Frontal cortex (tissue), 4 donors: ENCODE measurements around the gene TRIM52. TPM values are rescaled to one million over a fixed set of nuclear protein-coding genes. Genes with fewer than 3 reads are reported as not detected.
"Not testable (repeated sequence)": the region's sequence is repeated elsewhere in the genome, so short reads cannot be mapped to it uniquely, and the experiment has no call there.

Source experiments
- DNase-seq, 2 donors: peaks; one replicate each; pipeline ENCODE4 v3.0.0; 2012; ENCODE audit warnings: low spot score in 2 of 2
- FAIRE-seq: peaks from 2 replicates; lab custom pipeline; 2012; peaks lifted over from hg19 to GRCh38; lab: Jason Lieb, UNC
- total RNA-seq: library from RNA; depleted of rRNA; stranded (reverse); fragments of >200 nt; gene quantifications from one replicate; pipeline ENCODE4 v1.2.3, GENCODE V29; 2014
- donor health status: control.
- donor health status: control.
- donor health status: control.

TRIM52 gene
- total RNA-seq: 9.8 TPM

GRCh38 chr5:181260720-181261319 is at the start of gene TRIM52:
TSS of gene TRIM52 (minus strand) at chr5:181261143. CDS start at chr5:181260813, 330 bp downstream.
- FAIRE-seq (no peak), DNase-seq (peak; percentile 79 to 82)

DNA sequence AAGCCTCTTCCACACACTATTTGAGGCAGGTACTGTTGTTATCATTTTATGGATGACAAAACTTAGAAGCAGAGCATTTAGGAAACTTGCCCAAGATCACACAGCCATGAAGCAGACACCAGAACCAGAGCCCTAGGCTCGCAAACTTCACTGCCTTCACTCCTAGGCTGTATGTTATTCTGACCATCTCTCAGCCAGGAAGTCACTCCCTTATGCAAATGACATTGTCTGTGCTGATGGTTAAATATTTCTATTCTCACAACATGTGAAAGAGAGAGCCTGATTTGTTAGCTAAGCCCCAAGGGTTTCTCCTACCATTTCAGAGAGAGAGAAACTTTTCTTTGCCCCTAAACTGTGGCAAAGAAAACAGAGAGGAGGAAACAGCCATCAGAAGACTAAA is 26.4 kb upstream of the TRIM52 start:
- not testable (repeated sequence) for FAIRE-seq, DNase-seq

- DNase-seq, FAIRE-seq: not testable (repeated sequence)
Observed at GRCh38 chr5:181285962-181286705, 25.2 kb upstream of the TRIM52 start.

DNA sequence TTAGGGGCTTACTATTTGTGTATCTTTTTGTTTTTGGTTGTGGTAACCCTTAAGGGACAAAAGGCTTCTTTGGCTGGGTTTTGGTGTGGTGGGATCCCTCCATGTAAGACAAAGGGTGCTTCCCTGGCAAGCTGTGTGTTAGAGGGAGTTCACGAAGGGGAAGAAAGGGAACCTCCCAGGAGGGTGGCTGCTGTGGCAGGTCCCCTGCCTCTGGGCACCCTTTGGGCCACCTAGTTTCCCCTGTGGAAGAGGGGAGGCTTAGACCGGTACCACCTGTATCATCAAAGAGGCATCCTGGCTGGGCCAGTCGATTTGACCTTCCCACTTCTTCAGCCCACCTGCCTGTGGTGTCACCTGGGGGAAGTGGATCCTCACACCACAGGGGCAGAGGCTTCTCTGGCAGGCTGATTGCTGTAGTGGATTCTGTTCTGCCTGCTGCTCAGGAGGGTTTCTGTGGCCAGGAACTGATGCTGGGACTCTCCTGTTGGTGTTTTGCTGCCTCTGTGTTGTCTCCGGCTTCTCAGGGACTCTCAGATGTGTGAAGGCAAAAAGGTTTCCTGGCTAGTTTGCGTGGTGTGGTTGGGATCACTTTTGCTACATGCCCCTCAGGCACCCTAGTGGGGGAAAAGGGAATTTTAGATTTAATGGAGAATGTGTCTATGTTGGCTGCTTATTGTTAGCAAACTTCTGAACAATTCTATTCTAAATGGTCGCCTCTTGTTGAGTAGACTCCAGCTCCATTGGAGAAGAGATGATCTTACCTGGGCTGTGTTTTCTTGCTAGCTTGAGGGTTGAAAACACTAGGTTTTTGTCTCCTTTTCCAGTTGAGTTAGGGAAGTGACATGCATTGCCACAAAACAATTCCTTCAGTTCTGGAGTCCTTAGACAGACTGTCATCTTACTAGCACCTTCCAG is 23.2 kb upstream of the TRIM52 start:
- FAIRE-seq, DNase-seq: not testable (repeated sequence)

- FAIRE-seq (no peak), DNase-seq (no peak)
Observed at GRCh38 chr5:181283347-181283746, 22.4 kb upstream of the TRIM52 start.

DNA sequence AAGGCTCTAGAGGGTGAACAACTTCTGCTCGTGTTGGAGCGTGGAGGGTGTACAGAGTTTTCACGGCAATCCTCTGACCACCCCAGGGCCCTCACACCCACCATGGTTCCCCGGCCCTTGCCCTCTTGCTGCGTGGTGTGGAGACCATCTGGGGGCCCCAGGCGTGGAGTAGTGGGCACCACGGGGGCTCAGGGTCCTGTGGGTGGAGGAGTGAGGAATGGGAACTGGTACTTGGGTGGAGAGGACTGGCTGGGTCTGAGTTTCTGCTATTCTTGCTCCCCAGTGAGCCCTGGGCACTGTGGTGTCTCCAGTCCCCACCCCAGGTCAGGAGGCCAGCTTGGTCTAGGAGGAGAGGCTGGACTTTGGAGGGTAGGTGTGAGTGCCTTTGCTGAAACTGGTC is 21.9 kb upstream of the TRIM52 start:
- no peak for DNase-seq
- no peak for FAIRE-seq

DNA sequence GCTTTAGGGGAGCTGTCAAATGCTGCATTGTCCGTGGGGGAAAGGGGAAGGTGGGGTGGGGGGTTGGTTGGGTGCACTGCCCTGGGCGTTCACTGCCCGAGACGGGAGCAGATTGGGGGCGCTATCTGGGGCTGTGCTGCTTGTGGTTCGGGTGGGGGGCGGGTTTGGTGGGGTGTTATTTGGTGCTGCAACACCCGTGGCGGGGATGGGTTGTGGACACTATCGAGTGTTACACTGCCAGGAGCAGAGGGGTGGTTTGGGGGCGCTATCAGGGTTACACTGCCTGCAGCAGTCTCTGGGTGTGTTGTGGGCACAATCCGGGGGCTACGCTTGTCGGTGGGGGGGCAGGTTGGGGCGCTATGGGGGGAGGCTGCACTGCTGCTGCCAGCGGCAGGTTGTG is 21.5 kb upstream of the TRIM52 start:
- FAIRE-seq, DNase-seq: not testable (repeated sequence)

DNA sequence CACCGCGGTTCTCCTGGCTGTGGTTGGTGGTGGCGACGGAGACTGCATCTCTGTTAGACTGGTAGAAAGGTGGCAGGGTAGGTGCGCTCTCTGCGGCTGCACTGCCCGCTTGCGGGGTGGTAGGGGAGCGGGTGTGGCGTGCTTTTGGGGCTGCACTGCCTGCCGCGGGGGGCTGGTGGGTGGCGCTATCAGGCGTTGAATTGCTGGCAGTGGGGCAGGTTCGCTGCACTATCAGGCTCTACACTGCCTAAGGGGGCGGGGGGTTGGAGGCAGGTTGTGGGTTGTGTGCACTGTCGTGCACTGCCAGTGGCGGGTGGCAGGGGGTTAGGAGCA is 21.0 kb upstream of the TRIM52 start:
- FAIRE-seq (no peak), DNase-seq (no peak)

- no peak for FAIRE-seq
- DNase-seq: no peak
Observed at GRCh38 chr5:181281077-181281983, 20.4 kb upstream of the TRIM52 start.

- FAIRE-seq (no peak), DNase-seq (no peak)
Observed at GRCh38 chr5:181280251-181280762, 19.4 kb upstream of the TRIM52 start.

DNA sequence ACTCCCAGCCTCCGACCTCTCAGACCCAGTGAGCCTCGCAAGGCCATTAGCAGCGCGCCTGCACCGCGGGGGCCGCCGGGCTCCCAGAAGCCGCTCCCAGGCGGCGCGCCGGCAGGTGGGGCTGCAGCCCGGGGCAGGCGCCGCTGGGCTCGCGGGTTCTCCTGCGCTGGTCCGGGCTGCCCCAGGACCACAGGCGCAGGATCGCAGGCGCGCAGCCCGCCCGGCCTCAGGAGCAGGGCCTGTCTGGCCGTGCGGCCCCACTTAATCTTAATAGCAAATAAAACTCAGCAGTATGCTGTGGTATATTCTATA is 12.4 kb upstream of the TRIM52 start:
- not testable (repeated sequence) for DNase-seq, FAIRE-seq

- no peak for FAIRE-seq
Observed at GRCh38 chr5:181271081-181271480, 10.1 kb upstream of the TRIM52 start.

DNA sequence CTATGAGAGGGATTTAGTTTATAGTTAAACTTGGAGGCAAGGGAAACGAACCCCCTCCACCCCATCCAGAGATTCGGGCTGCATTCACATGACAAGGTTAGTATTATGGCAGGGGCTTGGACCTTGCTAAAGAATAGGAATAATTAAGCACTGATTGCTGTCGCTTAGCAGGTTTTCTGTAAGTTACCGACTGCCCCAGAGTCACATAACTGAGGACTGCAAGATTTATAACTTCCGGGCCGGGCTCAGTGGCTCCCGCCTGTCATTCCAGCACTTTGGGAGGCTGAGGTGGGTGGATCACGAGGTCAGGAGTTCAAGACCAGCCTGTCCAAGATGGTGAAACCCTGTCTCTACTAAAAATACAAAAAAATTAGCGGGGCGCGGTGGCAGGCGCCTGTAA is 7.0 kb upstream of the TRIM52 start:
- DNase-seq, FAIRE-seq: not testable (repeated sequence)

More at GRCh38 chr5:181271081-181271480, 10.1 kb upstream of the TRIM52 start:
- no peak for DNase-seq

DNA sequence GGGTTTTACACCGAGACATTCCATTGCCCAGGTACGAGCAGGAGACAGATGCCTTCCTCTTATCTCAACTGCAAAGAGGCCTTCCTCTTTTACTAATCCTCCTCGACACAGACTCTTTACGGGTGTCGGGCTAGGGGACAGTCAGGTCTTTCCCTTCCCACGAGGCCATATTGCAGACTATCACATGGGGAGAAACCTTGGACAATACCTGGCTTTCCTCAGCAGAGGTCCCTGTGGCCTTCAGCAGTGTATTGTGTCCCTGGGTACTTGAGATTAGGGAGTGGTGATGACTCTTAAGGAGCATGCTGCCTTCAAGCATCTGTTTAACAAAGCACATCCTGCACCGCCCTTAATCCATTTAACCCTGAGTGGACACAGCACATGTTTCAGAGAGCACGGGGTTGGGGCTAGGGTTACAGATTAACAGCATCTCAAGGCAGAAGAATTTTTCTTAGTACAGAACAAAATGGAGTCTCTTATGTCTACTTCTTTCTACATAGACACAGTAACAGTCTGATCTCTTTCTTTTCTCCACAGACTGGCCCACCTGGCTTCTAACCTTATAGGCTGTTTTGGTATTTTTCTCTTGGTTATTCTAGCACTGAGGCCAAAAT is 6.5 kb upstream of the TRIM52 start:
- not testable (repeated sequence) for FAIRE-seq

GRCh38 chr5:181265092-181265671 is 4.2 kb upstream of the TRIM52 start:
- DNase-seq: no peak
- no peak for FAIRE-seq

More for the DNA sequence above, 6.5 kb upstream of the TRIM52 start:
- DNase-seq: not testable (repeated sequence)

DNA sequence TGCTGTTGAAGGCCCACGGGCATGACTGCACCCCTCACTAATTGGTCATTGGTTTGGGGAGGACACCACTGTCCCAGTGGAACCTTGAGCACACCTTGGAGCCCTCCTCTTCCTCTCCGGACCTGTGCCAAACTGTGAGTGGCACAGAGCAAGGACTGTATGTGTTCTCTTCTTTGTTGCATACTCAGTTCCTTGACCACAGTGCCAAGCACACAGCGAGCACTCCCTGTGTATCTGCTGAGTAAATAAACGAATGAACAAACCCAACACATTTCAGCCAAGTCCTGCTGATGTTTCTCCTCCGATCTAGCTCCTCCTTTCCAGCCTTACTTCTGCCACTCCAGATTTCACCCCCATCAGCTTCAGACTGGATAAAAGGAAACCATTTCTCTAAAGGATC is 2.7 kb upstream of the TRIM52 start:
- FAIRE-seq (no peak), DNase-seq (no peak)

- FAIRE-seq: no peak
- DNase-seq: peak; percentile 49 to 62
Observed at GRCh38 chr5:181261320-181262049, 542 bp upstream of the TRIM52 start.
